LNCaP clone FGC (cell line): ENCODE measurements around the gene ZYG11A.
"Not testable (repeated sequence)": the region's sequence is repeated elsewhere in the genome, so short reads cannot be mapped to it uniquely, and the experiment has no call there.

Experiments used
- DNase-seq: peaks from one replicate; pipeline ENCODE4 v3.0.0-alpha.2; 2011; ENCODE audit warnings: low read depth
- H3K4me3 ChIP-seq: 2 replicates; pipeline ENCODE4 v1.5.1; 2011; ENCODE audit warnings: mild to moderate bottlenecking, low read depth, low read length, control low read depth
- TF ChIP-seq, protein P1 (sequence below): IDR thresholded peaks from 2 replicates; pipeline ENCODE4 v1.5.1; 2012; ENCODE audit warnings: mild to moderate bottlenecking; ENCODE audit not compliant: control insufficient read depth, insufficient read depth; ENCODE audit errors: extremely low read depth

The ZYG11A gene

GRCh38 chr1:52842643-52843310, at the start of gene ZYG11A:
TSS of gene ZYG11A (plus strand) at chr1:52842760. CDS start at chr1:52842884, 124 bp downstream.
- no peak for DNase-seq
- TF ChIP-seq, protein P1, sequence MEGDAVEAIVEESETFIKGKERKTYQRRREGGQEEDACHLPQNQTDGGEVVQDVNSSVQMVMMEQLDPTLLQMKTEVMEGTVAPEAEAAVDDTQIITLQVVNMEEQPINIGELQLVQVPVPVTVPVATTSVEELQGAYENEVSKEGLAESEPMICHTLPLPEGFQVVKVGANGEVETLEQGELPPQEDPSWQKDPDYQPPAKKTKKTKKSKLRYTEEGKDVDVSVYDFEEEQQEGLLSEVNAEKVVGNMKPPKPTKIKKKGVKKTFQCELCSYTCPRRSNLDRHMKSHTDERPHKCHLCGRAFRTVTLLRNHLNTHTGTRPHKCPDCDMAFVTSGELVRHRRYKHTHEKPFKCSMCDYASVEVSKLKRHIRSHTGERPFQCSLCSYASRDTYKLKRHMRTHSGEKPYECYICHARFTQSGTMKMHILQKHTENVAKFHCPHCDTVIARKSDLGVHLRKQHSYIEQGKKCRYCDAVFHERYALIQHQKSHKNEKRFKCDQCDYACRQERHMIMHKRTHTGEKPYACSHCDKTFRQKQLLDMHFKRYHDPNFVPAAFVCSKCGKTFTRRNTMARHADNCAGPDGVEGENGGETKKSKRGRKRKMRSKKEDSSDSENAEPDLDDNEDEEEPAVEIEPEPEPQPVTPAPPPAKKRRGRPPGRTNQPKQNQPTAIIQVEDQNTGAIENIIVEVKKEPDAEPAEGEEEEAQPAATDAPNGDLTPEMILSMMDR, result peak; percentile 27; the same call in 1 of the 2 replicates
- peak within 1 kb of the TSS; percentile 27 for H3K4me3 ChIP-seq

- DNase-seq, H3K4me3 ChIP-seq: not testable (repeated sequence)
These were observed 48.8 kb upstream of the ZYG11A start for GRCh38 chr1:52793717-52794116.

DNA sequence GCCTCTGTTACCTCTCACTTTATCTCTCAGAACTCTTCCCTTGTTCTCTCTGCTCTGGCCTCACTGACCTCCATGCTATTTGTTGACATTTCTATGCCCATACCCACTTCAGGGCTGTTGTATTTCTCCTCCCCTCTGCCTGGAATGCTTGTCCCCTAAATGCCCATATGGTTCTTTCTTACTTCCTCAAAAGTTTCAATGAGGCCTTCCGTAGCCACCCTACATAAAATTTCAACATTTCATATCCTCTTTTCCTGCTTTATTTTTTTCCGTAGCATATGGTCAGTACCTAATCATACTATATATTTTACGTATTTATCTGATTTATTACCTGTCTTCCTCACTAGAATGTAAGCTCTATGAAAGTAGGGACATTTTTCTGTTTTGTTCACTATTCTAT, 47.1 kb upstream of the ZYG11A start:
- no peak overlapping the region for H3K4me3 ChIP-seq
- no peak for DNase-seq
- TF ChIP-seq, protein P1, result no peak

DNA sequence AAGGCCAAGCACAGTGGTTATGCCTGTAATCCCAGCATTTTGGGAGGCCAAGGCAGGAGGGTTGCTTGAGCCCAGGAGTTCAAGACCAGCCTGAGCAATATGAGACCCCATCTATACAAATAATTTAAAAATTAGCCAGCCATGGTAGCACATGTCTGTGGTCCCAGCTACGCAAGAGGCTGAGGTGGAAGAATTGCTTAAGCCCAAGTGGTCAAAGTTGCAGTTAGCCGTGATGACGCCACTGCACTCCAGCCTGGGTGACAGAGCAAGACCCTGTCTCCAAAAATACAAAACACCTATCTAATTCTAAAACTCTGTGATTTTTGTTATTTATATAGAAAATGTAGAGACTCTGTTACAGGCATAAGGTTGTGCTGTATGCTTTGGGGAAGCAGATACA, 44.2 kb upstream of the ZYG11A start:
- H3K4me3 ChIP-seq, result no peak overlapping the region
- TF ChIP-seq, protein P1, result no peak
- no peak for DNase-seq

GRCh38 chr1:52801011-52801410, 41.5 kb upstream of the ZYG11A start:
- no peak for DNase-seq
- H3K4me3 ChIP-seq, result no peak overlapping the region
- TF ChIP-seq, protein P1, result no peak

DNA sequence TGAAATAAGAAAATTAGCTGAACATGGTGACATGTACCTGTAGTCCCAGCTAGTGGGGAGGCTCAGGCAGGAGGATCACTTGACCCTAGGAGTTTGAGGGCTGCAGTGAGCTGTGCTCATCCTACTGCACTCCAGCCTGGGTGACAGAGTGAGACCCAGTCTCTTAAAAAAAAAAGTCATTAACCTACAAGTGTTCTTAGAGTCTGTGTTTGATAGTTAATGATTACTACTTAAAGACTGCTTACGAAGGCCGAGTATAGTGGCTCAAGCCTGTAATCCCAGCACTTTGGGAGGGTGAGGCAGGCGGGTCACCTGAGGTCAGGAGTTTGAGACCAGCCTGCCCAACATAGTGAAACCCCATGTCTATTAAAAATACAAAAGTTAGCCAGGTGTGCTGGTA, 38.5 kb upstream of the ZYG11A start:
- DNase-seq, H3K4me3 ChIP-seq: not testable (repeated sequence)

- no peak for DNase-seq
- no peak overlapping the region for H3K4me3 ChIP-seq
- TF ChIP-seq, protein P1, result no peak
These were observed 28.1 kb upstream of the ZYG11A start for GRCh38 chr1:52814465-52814864.

DNA sequence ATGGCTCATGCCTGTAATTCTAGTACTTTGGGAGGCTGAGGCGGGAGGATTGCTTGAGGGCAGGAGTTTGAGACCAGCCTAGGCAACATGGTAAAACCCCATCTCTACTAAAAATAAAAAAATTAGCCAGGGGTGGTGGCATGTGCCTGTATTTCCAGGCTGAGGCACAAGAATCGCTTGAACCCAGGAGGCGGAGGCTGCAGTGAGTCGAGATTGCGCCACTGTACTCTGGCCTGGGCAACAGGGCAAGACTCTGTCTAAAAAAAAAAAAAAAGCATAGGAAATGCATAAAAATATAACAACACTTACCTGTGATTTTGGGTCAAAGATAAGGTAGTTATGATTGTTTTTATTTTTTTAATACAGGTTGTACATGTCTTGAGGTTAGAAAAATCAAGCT, 21.7 kb upstream of the ZYG11A start:
- DNase-seq, H3K4me3 ChIP-seq: not testable (repeated sequence)
